ENCODE results near the gene RANBP17. TPM values are rescaled to one million over a fixed set of nuclear protein-coding genes. Genes with fewer than 3 reads are reported as not detected.

Gene RANBP17
- total and polyA plus RNA-seq, 2 donors from 2014 or later, result 2.0 to 15.4 TPM

GRCh38 chr5:171312129-171312974 lies 450.5 kb downstream of the RANBP17 start:
- H3K36me3 ChIP-seq (ENCODE audit: control insufficient read depth in 2 of 3, insufficient read depth in 3 of 3, low read length in 3 of 3), result no peaks in the 10 kb centered on the region
- DNase-seq (peak in 3 of 5 donors; percentile 30 to 61 (median 59)), FAIRE-seq (no peak)
- H3K27me3 ChIP-seq (ENCODE audit: control insufficient read depth, insufficient read depth, low read length), result peaks cover 58% of the 10 kb centered on the region
- no peaks in the 10 kb centered on the region for H3K9me3 ChIP-seq (ENCODE audit: control insufficient read depth in 2 of 3, insufficient read depth in 1 of 3, low read length in 3 of 3)
- no peak overlapping the region for H3K4me3 ChIP-seq (ENCODE audit: low read length in 3 of 3)
- intact Hi-C loops (cut with DNase I), result no loop called here
- no peaks in the 10 kb centered on the region for H3K4me1 ChIP-seq (ENCODE audit: control insufficient read depth in 2 of 3, insufficient read depth in 2 of 3, low read depth in 1 of 3, low read length in 3 of 3)
- H3K9ac ChIP-seq (ENCODE audit: low read length in 3 of 3), result no peak overlapping the region
- TF ChIP-seq CTCF (IDR thresholded peaks at IDR 0.05; ENCODE audit: borderline replicate concordance, extremely low read depth, insufficient read depth), result no peak
- no peak overlapping the region for H3K27ac ChIP-seq (ENCODE audit: low read depth in 2 of 2, low read length in 2 of 2)

- FAIRE-seq, result no peak
These were observed 451.8 kb downstream of the RANBP17 start for GRCh38 chr5:171313481-171314206.

GRCh38 chr5:171314728-171315385 lies 453.0 kb downstream of the RANBP17 start:
- intact Hi-C loops (cut with DNase I), result no loop called here
- H3K36me3 ChIP-seq (ENCODE audit: control insufficient read depth in 2 of 3, insufficient read depth in 3 of 3, low read length in 3 of 3), result no peaks in the 10 kb centered on the region
- no peaks in the 10 kb centered on the region for H3K9me3 ChIP-seq (ENCODE audit: control insufficient read depth in 2 of 3, insufficient read depth in 1 of 3, low read length in 3 of 3)
- H3K9ac ChIP-seq (ENCODE audit: low read length in 3 of 3), result no peak overlapping the region
- no peak overlapping the region for H3K27ac ChIP-seq (ENCODE audit: low read depth in 2 of 2, low read length in 2 of 2)
- peaks cover 63% of the 10 kb centered on the region for H3K27me3 ChIP-seq (ENCODE audit: control insufficient read depth, insufficient read depth, low read length)
- DNase-seq (peak in 4 of 5 donors; percentile 42 to 78 (median 51)), FAIRE-seq (no peak)
- H3K4me3 ChIP-seq (ENCODE audit: low read length in 3 of 3), result no peak overlapping the region
- no peak for TF ChIP-seq CTCF (IDR thresholded peaks at IDR 0.05; ENCODE audit: borderline replicate concordance, extremely low read depth, insufficient read depth)
- no peaks in the 10 kb centered on the region for H3K4me1 ChIP-seq (ENCODE audit: control insufficient read depth in 2 of 3, insufficient read depth in 2 of 3, low read depth in 1 of 3, low read length in 3 of 3)

More at GRCh38 chr5:171313481-171314206, 451.8 kb downstream of the RANBP17 start:
- no peaks in the 10 kb centered on the region for H3K36me3 ChIP-seq (ENCODE audit: control insufficient read depth in 2 of 3, insufficient read depth in 3 of 3, low read length in 3 of 3)
- no peaks in the 10 kb centered on the region for H3K4me1 ChIP-seq (ENCODE audit: control insufficient read depth in 2 of 3, insufficient read depth in 2 of 3, low read depth in 1 of 3, low read length in 3 of 3)
- H3K9ac ChIP-seq (ENCODE audit: low read length in 3 of 3), result no peak overlapping the region
- peak in 2 of 5 donors; percentile 26 to 61 for DNase-seq
- peaks cover 56% of the 10 kb centered on the region for H3K27me3 ChIP-seq (ENCODE audit: control insufficient read depth, insufficient read depth, low read length)
- H3K9me3 ChIP-seq (ENCODE audit: control insufficient read depth in 2 of 3, insufficient read depth in 1 of 3, low read length in 3 of 3), result no peaks in the 10 kb centered on the region
- no peak for TF ChIP-seq CTCF (IDR thresholded peaks at IDR 0.05; ENCODE audit: borderline replicate concordance, extremely low read depth, insufficient read depth)
- intact Hi-C loops (cut with DNase I), result no loop called here
- H3K4me3 ChIP-seq (ENCODE audit: low read length in 3 of 3), result no peak overlapping the region
- no peak overlapping the region for H3K27ac ChIP-seq (ENCODE audit: low read depth in 2 of 2, low read length in 2 of 2)
